HepG2 (cell line): ENCODE measurements around the gene RYR2. TPM values are rescaled to one million over a fixed set of nuclear protein-coding genes. Genes with fewer than 3 reads are reported as not detected.
A peak's percentile ranks its signal among the peaks of the same experiment; 100 is the strongest.

ENCODE experiments used
- ATAC-seq: fragments of 200-7000 bp; cut with Tn5 transposase; 3 replicates; pipeline ENCODE4 v1.9.1; 2020; ENCODE audit warnings: mild to moderate bottlenecking, moderate library complexity
- BruUV-seq: library from RNA; stranded (reverse); fragments of 400-500 nt; replicated peaks from 2 replicates; lab custom pipeline; 2021; lab: Mats Ljungman, UMichigan
- CTCF ChIA-PET: fragments of 300-600 bp; formaldehyde crosslinking; extraction: SDS; loops from one replicate; lab custom pipeline; 2021; ENCODE audit warnings: low total read pairs, inconsistent platforms, low intra/inter-chr PET ratio; lab: Yijun Ruan, JAX
- POLR2A ChIA-PET: fragments of 350-600 bp; sonication (Branson Sonifier 250); formaldehyde crosslinking; loops from one replicate; lab custom pipeline; 2020; ENCODE audit warnings: antibody characterized with exemption, inconsistent platforms; lab: Yijun Ruan, JAX
- DNase-seq: peaks from one replicate; pipeline ENCODE4 v3.0.0-alpha.2; 2015; ENCODE audit warnings: low spot score
- FAIRE-seq: peaks from 3 replicates; lab custom pipeline; 2011; peaks lifted over from hg19 to GRCh38; lab: Jason Lieb, UNC
- H2AFZ ChIP-seq: one replicate; pipeline ENCODE4 v1.6.1; 2011; ENCODE audit warnings: low read length, inconsistent platforms
- H3K27ac ChIP-seq: fragments of 300-600 bp; 3 replicates; pipeline ENCODE4 v1.8.0; 2011; ENCODE audit warnings: mixed run types, mild to moderate bottlenecking, mixed read lengths, low read length, inconsistent platforms; ENCODE audit not compliant: insufficient read depth; ENCODE audit errors: extremely low read length
- H3K27me3 ChIP-seq, 2 experiments: fragments of 200-600 bp in 1 of 2; 2 replicates in 1 of 2; 3 replicates in 1 of 2; pipeline versions ENCODE4 v1.6.0 to v1.8.0; 2011; ENCODE audit warnings: low read length in 2 of 2, mild to moderate bottlenecking in 2 of 2, moderate library complexity in 2 of 2, inconsistent platforms in 1 of 2; ENCODE audit not compliant: insufficient read depth in 2 of 2, control insufficient read depth in 1 of 2
- H3K36me3 ChIP-seq, 2 experiments: fragments of 200-600 bp in 1 of 2; replicated peaks in 1 of 2; 2 replicates in 1 of 2; 3 replicates in 1 of 2; pipeline versions ENCODE4 v1.5.1 to v1.8.0; 2011; ENCODE audit warnings: low read length in 2 of 2, inconsistent platforms in 1 of 2; ENCODE audit not compliant: insufficient read depth in 2 of 2, control insufficient read depth in 1 of 2
- H3K4me1 ChIP-seq: 2 replicates; pipeline ENCODE4 v1.5.1; 2012; ENCODE audit warnings: low read length, inconsistent platforms; ENCODE audit not compliant: insufficient read depth
- H3K4me2 ChIP-seq: 2 replicates; pipeline ENCODE4 v1.6.0; 2011; ENCODE audit warnings: low read depth, low read length, inconsistent platforms
- H3K4me3 ChIP-seq, 3 experiments: fragments of 200-600 bp in 1 of 3; sonication (generic), shearing (Covaris generic) in 1 of 3; replicated peaks in 1 of 3; 2 replicates each; pipeline ENCODE4 v1.5.1; 2011 to 2016; ENCODE audit warnings: low read length in 3 of 3, inconsistent platforms in 2 of 3, low read depth in 2 of 3, mild to moderate bottlenecking in 2 of 3, control low read depth in 1 of 3, mixed read lengths in 1 of 3; ENCODE audit not compliant: insufficient read depth in 1 of 3
- H3K79me2 ChIP-seq: one replicate; pipeline ENCODE4 v1.6.1; 2011; ENCODE audit warnings: low read length, inconsistent platforms; ENCODE audit not compliant: insufficient read depth
- H3K9ac ChIP-seq: 2 replicates; pipeline ENCODE4 v1.6.0; 2011; ENCODE audit warnings: mild to moderate bottlenecking, low read depth, low read length, inconsistent platforms; ENCODE audit not compliant: insufficient read depth
- H3K9me3 ChIP-seq: 2 replicates; pipeline ENCODE4 v1.5.1; 2012; ENCODE audit warnings: mild to moderate bottlenecking, low read length
- H4K20me1 ChIP-seq: 2 replicates; pipeline ENCODE4 v1.6.0; 2011; ENCODE audit warnings: inconsistent platforms, mild to moderate bottlenecking, low read length, moderate library complexity; ENCODE audit not compliant: insufficient read depth
- ATAD3A ChIP-seq: sonication (generic); formaldehyde crosslinking; IDR thresholded peaks from 2 replicates; pipeline ENCODE4 v1.4.0; 2020; ENCODE audit warnings: missing genetic modification reagents
- CTCF ChIP-seq: sonication (generic); formaldehyde crosslinking; IDR thresholded peaks from 2 replicates; pipeline ENCODE4 v1.5.0; 2020; ENCODE audit warnings: mild to moderate bottlenecking, missing genetic modification reagents, moderate library complexity
- ELF3 ChIP-seq: IDR thresholded peaks from 2 replicates; pipeline ENCODE4 v1.6.1; 2016; ENCODE audit warnings: missing genetic modification reagents, missing compliant biosample characterization
- LCORL ChIP-seq, 2 experiments: fragments of 450-650 bp in 1 of 2; sonication (generic) in 1 of 2; formaldehyde crosslinking in 1 of 2; IDR thresholded peaks; 2 replicates each; pipeline versions ENCODE4 v1.5.0 to v1.6.1; 2017 to 2020; ENCODE audit warnings: antibody characterized with exemption in 1 of 2, missing genetic modification reagents in 1 of 2
- MZF1 ChIP-seq: sonication (generic); formaldehyde crosslinking; IDR thresholded peaks from 2 replicates; pipeline ENCODE4 v1.8.1; 2023; ENCODE audit warnings: mild to moderate bottlenecking, missing genetic modification reagents, borderline replicate concordance
- NR2F6 ChIP-seq, 2 experiments: IDR thresholded peaks; 2 replicates each; pipeline ENCODE4 v1.6.1; 2016; ENCODE audit warnings: antibody characterized with exemption in 1 of 2, mild to moderate bottlenecking in 1 of 2
- PRMT3 ChIP-seq: sonication (generic); formaldehyde crosslinking; IDR thresholded peaks from 2 replicates; pipeline ENCODE4 v1.8.1; 2022; ENCODE audit warnings: low read depth, mild to moderate bottlenecking, moderate library complexity, missing genetic modification reagents, borderline replicate concordance
- TEF ChIP-seq: sonication (generic); formaldehyde crosslinking; IDR thresholded peaks from 2 replicates; pipeline ENCODE4 v1.5.0; 2020; ENCODE audit warnings: missing genetic modification reagents
- YEATS4 ChIP-seq: sonication (generic); formaldehyde crosslinking; IDR thresholded peaks from 2 replicates; pipeline ENCODE4 v1.4.0; 2020; ENCODE audit warnings: missing genetic modification reagents, borderline replicate concordance
- ZBTB20 ChIP-seq: sonication (generic); formaldehyde crosslinking; IDR thresholded peaks from 2 replicates; pipeline ENCODE4 v1.8.1; 2023; ENCODE audit warnings: missing genetic modification reagents, low read depth, mild to moderate bottlenecking, borderline replicate concordance
- ZFP1 ChIP-seq: IDR thresholded peaks from 2 replicates; pipeline ENCODE4 v1.6.1; 2016
- ZFP82 ChIP-seq: sonication (generic); formaldehyde crosslinking; IDR thresholded peaks from 2 replicates; pipeline ENCODE4 v1.5.1; 2020; ENCODE audit warnings: mild to moderate bottlenecking, missing genetic modification reagents, borderline replicate concordance
- WGBS: methylation state at CpG from one replicate; pipeline ENCODE4 v1.1.6; 2017; ENCODE audit warnings: low lambda C conversion rate; 5-methylcytosine and 5-hydroxymethylcytosine counted together
- in situ Hi-C: cut with HindIII; loops from 2 replicates; pipeline ENCODE4 v1.10.0; 2017; ENCODE audit warnings: low pct_unique_long_range_greater_than_20kb; ENCODE audit not compliant: extremely low pct_ligation_motif_present
- intact Hi-C: fragments of 100-400 bp; cut with micrococcal nuclease; formaldehyde crosslinking; loops from one replicate; pipeline ENCODE4 v1.10.0; 2022; ENCODE audit not compliant: unreplicated experiment
- polyA plus RNA-seq, 8 experiments: library from polyadenylated mRNA; depleted of rRNA in 3 of 8; stranded (reverse) in 7 of 8; unstranded in 1 of 8; fragments of >200 nt; fragmentation: Illumina TruSeq in 4 of 8; extraction: Trizol in 4 of 8; gene quantifications; 2 replicates each; pipeline versions ENCODE4 v1.2.1 to v1.2.3, GENCODE V29; 2011 to 2016; ENCODE audit warnings: low read depth in 4 of 8, missing spikeins in 1 of 8, mixed read lengths in 1 of 8; ENCODE audit not compliant: insufficient read depth in 1 of 8
- total RNA-seq, 5 experiments: library from RNA; depleted of rRNA; stranded (reverse); fragments of >200 nt; fragmentation: Illumina TruSeq; extraction: Trizol; gene quantifications; 2 replicates each; pipeline ENCODE4 v1.2.3, GENCODE V29; 2016; ENCODE audit warnings: low read depth in 1 of 5

The RYR2 gene
- total and polyA plus RNA-seq, 2 of the 13 experiments (the other 11 are each of a cell fraction or from before 2014, with no cell fraction given), result not detected

- under 1% methylated on average over 3 of the region's 3 CpGs for WGBS
- no peaks in the 10 kb centered on the region for H3K4me1 ChIP-seq
- no TSS peak for BruUV-seq
These were observed 636.0 kb downstream of the RYR2 start for GRCh38 chr1:237677979-237678378.

GRCh38 chr1:237679687-237680086 lies 637.7 kb downstream of the RYR2 start:
- intact Hi-C loops, result no loop called here
- Histone ChIP-seq H3K4me1 (no peaks in the 10 kb centered on the region), H3K9ac (no peak overlapping the region), H3K27me3 (no peaks in the 10 kb centered on the region; a peak in 1 of 5 replicates), H3K27ac (no peak overlapping the region), H3K36me3 (no peaks in the 10 kb centered on the region), H4K20me1 (no peaks in the 10 kb centered on the region), H3K79me2 (no peaks in the 10 kb centered on the region), H2AFZ (no peak overlapping the region), H3K4me3 (no peak overlapping the region), H3K9me3 (no peaks in the 10 kb centered on the region), H3K4me2 (no peak overlapping the region)
- in situ Hi-C loops, result no loop called here
- FAIRE-seq (no peak), ATAC-seq (no peak), DNase-seq (no peak)
- WGBS, result under 1% methylated on average over 6 of the region's 6 CpGs
- ChIA-PET POLR2A (no interaction called here), CTCF (no interaction called here)
- no TSS peak for BruUV-seq
- TF ChIP-seq ZBTB20 (CRISPR knock-in tag) (no peak), YEATS4 (no peak), TEF (no peak), ZFP1 (CRISPR knock-in tag) (no peak), NR2F6 (IDR thresholded peaks at IDR 0.05) (no peak), NR2F6 (CRISPR knock-in tag; IDR thresholded peaks at IDR 0.05) (no peak), ELF3 (CRISPR knock-in tag) (no peak), LCORL (IDR thresholded peaks at IDR 0.05) (no peak), LCORL (CRISPR knock-in tag; IDR thresholded peaks at IDR 0.05) (no peak), MZF1 (CRISPR knock-in tag) (no peak)

More at GRCh38 chr1:237677979-237678378, 636.0 kb downstream of the RYR2 start:
- Histone ChIP-seq H2AFZ (no peak overlapping the region), H3K27me3 (no peaks in the 10 kb centered on the region; a peak in 1 of 5 replicates), H3K9me3 (no peaks in the 10 kb centered on the region), H3K4me2 (no peak overlapping the region), H3K9ac (no peak overlapping the region), H3K4me3 (no peak overlapping the region), H3K36me3 (no peaks in the 10 kb centered on the region), H3K27ac (no peak overlapping the region), H4K20me1 (no peaks in the 10 kb centered on the region), H3K79me2 (no peaks in the 10 kb centered on the region)
- POLR2A ChIA-PET, result no interaction called here
- TF ChIP-seq PRMT3 (CRISPR knock-in tag), result no peak
- TF ChIP-seq ATAD3A, result no peak
- TF ChIP-seq ZFP82, result no peak
- TF ChIP-seq CTCF (CRISPR knock-in tag), result 0 out of 2 replicates have a peak, but pooled peaks have one; percentile 6
- intact Hi-C loops (no loop called here), in situ Hi-C loops (no loop called here)
- ATAC-seq (no peak), DNase-seq (no peak), FAIRE-seq (no peak)
- CTCF ChIA-PET, result no interaction called here
